SK-N-SH treated with all-trans-retinoic acid at 6 μM for 48 hours (cell line): Measurements from ENCODE around the gene C19orf85.
A peak's percentile ranks its signal among the peaks of the same experiment; 100 is the strongest.

Experiments used
- ATAC-seq: fragments of 200-7000 bp; cut with Tn5 transposase; 3 replicates; pipeline ENCODE4 v1.9.1; 2020; ENCODE audit warnings: mild to moderate bottlenecking, moderate library complexity
- ARNTL ChIP-seq: fragments of 450-650 bp; formaldehyde crosslinking; IDR thresholded peaks from 2 replicates; pipeline ENCODE4 v1.5.0; 2020; ENCODE audit warnings: low read depth, mild to moderate bottlenecking, moderate library complexity, borderline replicate concordance
- BACH2 ChIP-seq: fragments of 250-450 bp; sonication (Bioruptor Pico); IDR thresholded peaks from 2 replicates; pipeline ENCODE4 v1.9.0; 2021; ENCODE audit warnings: mild to moderate bottlenecking, borderline replicate concordance
- CSDC2 ChIP-seq: fragments of 250-450 bp; sonication (Bioruptor Pico); IDR thresholded peaks from 2 replicates; pipeline ENCODE4 v1.5.0; 2020; ENCODE audit warnings: mild to moderate bottlenecking, moderate library complexity
- CSRNP3 ChIP-seq: fragments of 250-450 bp; sonication (Bioruptor Pico); IDR thresholded peaks from 2 replicates; pipeline ENCODE4 v1.5.1; 2021; ENCODE audit warnings: mild to moderate bottlenecking, moderate library complexity
- ESRRG ChIP-seq: fragments of 250-450 bp; sonication (Bioruptor Pico); IDR thresholded peaks from 2 replicates; pipeline ENCODE4 v1.6.1; 2021; ENCODE audit warnings: mild to moderate bottlenecking
- GLIS3 ChIP-seq: fragments of 250-450 bp; sonication (Bioruptor Pico); IDR thresholded peaks from 2 replicates; pipeline ENCODE4 v1.5.0; 2020; ENCODE audit warnings: mild to moderate bottlenecking, moderate library complexity
- ISL1 ChIP-seq: fragments of 250-450 bp; sonication (Bioruptor Pico); IDR thresholded peaks from 2 replicates; pipeline ENCODE4 v2.1.2; 2022; ENCODE audit warnings: mild to moderate bottlenecking, moderate library complexity
- OSR1 ChIP-seq: fragments of 250-450 bp; sonication (Bioruptor Pico); IDR thresholded peaks from 2 replicates; pipeline ENCODE4 v1.8.0; 2022; ENCODE audit warnings: moderate library complexity, mild to moderate bottlenecking, inconsistent platforms
- PATZ1 ChIP-seq: fragments of 250-450 bp; sonication (Bioruptor Pico); IDR thresholded peaks from 2 replicates; pipeline ENCODE4 v1.8.0; 2020; ENCODE audit warnings: mild to moderate bottlenecking, moderate library complexity, borderline replicate concordance
- POU6F1 ChIP-seq: fragments of 250-450 bp; sonication (Bioruptor Pico); IDR thresholded peaks from 2 replicates; pipeline ENCODE4 v1.8.0; 2021; ENCODE audit warnings: low read depth, mild to moderate bottlenecking, moderate library complexity, borderline replicate concordance
- PPARA ChIP-seq: fragments of 250-450 bp; sonication (Bioruptor Pico); IDR thresholded peaks from 2 replicates; pipeline ENCODE4 v1.5.0; 2020; ENCODE audit warnings: mild to moderate bottlenecking, borderline replicate concordance
- RARB ChIP-seq: fragments of 250-450 bp; sonication (Bioruptor Pico); IDR thresholded peaks from 2 replicates; pipeline ENCODE4 v1.8.0; 2021; ENCODE audit warnings: mild to moderate bottlenecking, moderate library complexity
- SNAI2 ChIP-seq: fragments of 250-450 bp; sonication (Bioruptor Pico); IDR thresholded peaks from 2 replicates; pipeline ENCODE4 v1.5.0; 2020; ENCODE audit warnings: mild to moderate bottlenecking, moderate library complexity
- TCF4 ChIP-seq: fragments of 250-450 bp; sonication (Bioruptor Pico); IDR thresholded peaks from 2 replicates; pipeline ENCODE4 v1.8.0; 2021; ENCODE audit warnings: mild to moderate bottlenecking, moderate library complexity, borderline replicate concordance
- TOX ChIP-seq: fragments of 250-450 bp; sonication (Bioruptor Pico); IDR thresholded peaks from 2 replicates; pipeline ENCODE4 v1.8.0; 2021; ENCODE audit warnings: mild to moderate bottlenecking, moderate library complexity, borderline replicate concordance
- ZC3H10 ChIP-seq: fragments of 250-450 bp; sonication (Bioruptor Pico); IDR thresholded peaks from 2 replicates; pipeline ENCODE4 v1.5.1; 2021; ENCODE audit warnings: mild to moderate bottlenecking, moderate library complexity
- ZFP3 ChIP-seq: fragments of 250-450 bp; sonication (Bioruptor Pico); IDR thresholded peaks from 2 replicates; pipeline ENCODE4 v1.5.0; 2020; ENCODE audit warnings: mild to moderate bottlenecking, moderate library complexity
- ZFP30 ChIP-seq: fragments of 450-650 bp; formaldehyde crosslinking; IDR thresholded peaks from 2 replicates; pipeline ENCODE4 v1.5.0; 2022; ENCODE audit warnings: mild to moderate bottlenecking, moderate library complexity
- ZNF565 ChIP-seq: fragments of 450-650 bp; formaldehyde crosslinking; conservative IDR thresholded peaks from 2 replicates; pipeline ENCODE4 v1.5.0; 2020; ENCODE audit warnings: low read depth, mild to moderate bottlenecking, moderate library complexity
- ZNF70 ChIP-seq: fragments of 450-650 bp; formaldehyde crosslinking; IDR thresholded peaks from 2 replicates; pipeline ENCODE4 v1.5.0; 2020; ENCODE audit warnings: mild to moderate bottlenecking, moderate library complexity
- ZNF8 ChIP-seq: fragments of 450-650 bp; formaldehyde crosslinking; IDR thresholded peaks from 2 replicates; pipeline ENCODE4 v1.5.0; 2020; ENCODE audit warnings: mild to moderate bottlenecking, moderate library complexity
- TF ChIP-seq, protein P1 (sequence below): fragments of 250-450 bp; sonication (Bioruptor Pico); IDR thresholded peaks from 2 replicates; pipeline ENCODE4 v1.5.1; 2020; ENCODE audit warnings: low read depth, mild to moderate bottlenecking, moderate library complexity
- TF ChIP-seq, protein P2 (sequence below): fragments of 250-450 bp; sonication (Bioruptor Pico); IDR thresholded peaks from 2 replicates; pipeline ENCODE4 v1.5.0; 2020; ENCODE audit warnings: mild to moderate bottlenecking, moderate library complexity

The C19orf85 gene

DNA sequence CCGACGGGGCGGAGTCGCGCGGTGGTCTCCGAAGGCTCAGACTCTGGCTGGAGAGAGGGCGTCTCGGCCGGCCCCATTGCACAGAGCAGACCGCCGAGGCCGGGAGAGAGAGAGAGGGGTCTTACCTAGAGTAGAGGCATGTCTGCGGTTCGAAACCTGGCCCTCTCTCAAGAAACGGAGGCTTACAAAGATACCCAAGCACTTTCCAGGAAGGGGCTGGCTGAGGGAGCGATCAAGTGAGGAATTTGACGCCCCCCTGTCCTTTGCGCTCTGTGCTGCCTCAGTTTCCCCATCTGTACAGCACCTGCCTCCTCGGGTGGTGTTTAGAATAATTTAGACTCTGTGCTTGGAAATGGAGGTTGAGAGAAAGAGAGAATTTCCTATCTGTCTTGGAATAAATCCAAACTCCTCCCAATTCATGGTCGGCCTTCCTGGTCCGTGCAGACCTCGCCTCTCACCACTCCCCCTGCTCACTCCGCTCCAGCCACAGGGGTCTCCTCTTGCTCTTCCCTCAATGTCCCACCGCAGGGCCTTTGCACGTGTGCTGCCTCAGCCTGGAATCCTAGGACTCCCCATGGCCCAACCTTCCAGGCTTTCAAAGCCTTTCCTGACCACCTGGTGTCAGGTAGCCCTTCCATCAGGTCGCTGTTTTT is 2.5 kb downstream of the C19orf85 start:
- no peak for ATAC-seq
- TF ChIP-seq, protein P1, sequence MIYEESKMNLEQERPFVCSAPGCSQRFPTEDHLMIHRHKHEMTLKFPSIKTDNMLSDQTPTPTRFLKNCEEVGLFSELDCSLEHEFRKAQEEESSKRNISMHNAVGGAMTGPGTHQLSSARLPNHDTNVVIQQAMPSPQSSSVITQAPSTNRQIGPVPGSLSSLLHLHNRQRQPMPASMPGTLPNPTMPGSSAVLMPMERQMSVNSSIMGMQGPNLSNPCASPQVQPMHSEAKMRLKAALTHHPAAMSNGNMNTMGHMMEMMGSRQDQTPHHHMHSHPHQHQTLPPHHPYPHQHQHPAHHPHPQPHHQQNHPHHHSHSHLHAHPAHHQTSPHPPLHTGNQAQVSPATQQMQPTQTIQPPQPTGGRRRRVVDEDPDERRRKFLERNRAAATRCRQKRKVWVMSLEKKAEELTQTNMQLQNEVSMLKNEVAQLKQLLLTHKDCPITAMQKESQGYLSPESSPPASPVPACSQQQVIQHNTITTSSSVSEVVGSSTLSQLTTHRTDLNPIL (CRISPR knock-in tag) = no peak
- TF ChIP-seq ZNF565 (CRISPR knock-in tag) = peak; percentile 57; the same call in 1 of the 2 replicates
- TF ChIP-seq POU6F1 (CRISPR knock-in tag) = no peak
- 0 out of 2 replicates have a peak, but pooled peaks have one; percentile 24 for TF ChIP-seq ZFP30 (CRISPR knock-in tag)

GRCh38 chr19:55461259-55461973 is 3.1 kb downstream of the C19orf85 start, which contains the start of gene ISOC2:
Gene ISOC2, minus strand, starts transcription at chr19:55461642. Its CDS starts 5,156 bp downstream, at chr19:55456486.
- TF ChIP-seq SNAI2 (CRISPR knock-in tag) (no peak), CSDC2 (CRISPR knock-in tag) (peak; percentile 82; the same call in 1 of the 2 replicates), PPARA (no peak), ISL1 (CRISPR knock-in tag) (0 out of 2 replicates have a peak, but pooled peaks have one; percentile 30), OSR1 (CRISPR knock-in tag) (no peak), TOX (CRISPR knock-in tag) (no peak), POU6F1 (CRISPR knock-in tag) (no peak), PATZ1 (CRISPR knock-in tag) (no peak), GLIS3 (0 out of 2 replicates have a peak, but pooled peaks have one; percentile 31), BACH2 (no peak), RARB (CRISPR knock-in tag) (0 out of 2 replicates have a peak, but pooled peaks have one; percentile 41), ZNF70 (CRISPR knock-in tag) (no peak), ZC3H10 (no peak), ESRRG (CRISPR knock-in tag) (no peak; the same call in 1 of the 2 replicates), ZNF565 (CRISPR knock-in tag) (no peak), CSRNP3 (CRISPR knock-in tag) (no peak), TCF4 (no peak), ZNF8 (no peak), ZFP3 (CRISPR knock-in tag) (peak; percentile 62; the same call in 1 of the 2 replicates), ARNTL (CRISPR knock-in tag) (no peak), ZFP30 (CRISPR knock-in tag) (no peak)
- TF ChIP-seq, protein P2, sequence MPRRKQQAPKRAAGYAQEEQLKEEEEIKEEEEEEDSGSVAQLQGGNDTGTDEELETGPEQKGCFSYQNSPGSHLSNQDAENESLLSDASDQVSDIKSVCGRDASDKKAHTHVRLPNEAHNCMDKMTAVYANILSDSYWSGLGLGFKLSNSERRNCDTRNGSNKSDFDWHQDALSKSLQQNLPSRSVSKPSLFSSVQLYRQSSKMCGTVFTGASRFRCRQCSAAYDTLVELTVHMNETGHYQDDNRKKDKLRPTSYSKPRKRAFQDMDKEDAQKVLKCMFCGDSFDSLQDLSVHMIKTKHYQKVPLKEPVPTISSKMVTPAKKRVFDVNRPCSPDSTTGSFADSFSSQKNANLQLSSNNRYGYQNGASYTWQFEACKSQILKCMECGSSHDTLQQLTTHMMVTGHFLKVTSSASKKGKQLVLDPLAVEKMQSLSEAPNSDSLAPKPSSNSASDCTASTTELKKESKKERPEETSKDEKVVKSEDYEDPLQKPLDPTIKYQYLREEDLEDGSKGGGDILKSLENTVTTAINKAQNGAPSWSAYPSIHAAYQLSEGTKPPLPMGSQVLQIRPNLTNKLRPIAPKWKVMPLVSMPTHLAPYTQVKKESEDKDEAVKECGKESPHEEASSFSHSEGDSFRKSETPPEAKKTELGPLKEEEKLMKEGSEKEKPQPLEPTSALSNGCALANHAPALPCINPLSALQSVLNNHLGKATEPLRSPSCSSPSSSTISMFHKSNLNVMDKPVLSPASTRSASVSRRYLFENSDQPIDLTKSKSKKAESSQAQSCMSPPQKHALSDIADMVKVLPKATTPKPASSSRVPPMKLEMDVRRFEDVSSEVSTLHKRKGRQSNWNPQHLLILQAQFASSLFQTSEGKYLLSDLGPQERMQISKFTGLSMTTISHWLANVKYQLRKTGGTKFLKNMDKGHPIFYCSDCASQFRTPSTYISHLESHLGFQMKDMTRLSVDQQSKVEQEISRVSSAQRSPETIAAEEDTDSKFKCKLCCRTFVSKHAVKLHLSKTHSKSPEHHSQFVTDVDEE (CRISPR knock-in tag) = peak; percentile 40
- TF ChIP-seq, protein P1 (CRISPR knock-in tag) = no peak

More at GRCh38 chr19:55461259-55461973, 3.1 kb downstream of the C19orf85 start, which contains the start of gene ISOC2:
- ATAC-seq = peak; percentile 96
